K562 (cell line): Measurements from ENCODE around the gene PITRM1. TPM values are rescaled to one million over a fixed set of nuclear protein-coding genes. Genes with fewer than 3 reads are reported as not detected.

Experiments used
- ATF3 ChIP-seq, 2 experiments: fragments of 450-650 bp in 1 of 2; sonication (generic) in 1 of 2; formaldehyde crosslinking in 1 of 2; IDR thresholded peaks in 1 of 2; conservative IDR thresholded peaks in 1 of 2; 2 replicates each; pipeline versions ENCODE4 v1.6.1 to v1.8.1; 2016 to 2023; ENCODE audit warnings: mild to moderate bottlenecking in 2 of 2, moderate library complexity in 2 of 2, inconsistent platforms in 1 of 2, missing genetic modification reagents in 1 of 2
- CTBP1 ChIP-seq: fragments of 450-650 bp; IDR thresholded peaks from 2 replicates; pipeline ENCODE4 v1.6.1; 2016; ENCODE audit warnings: borderline replicate concordance
- HNRNPL ChIP-seq: fragments of 200-400 bp; formaldehyde crosslinking; IDR thresholded peaks from 2 replicates; pipeline ENCODE4 v1.6.1; 2017; ENCODE audit warnings: low read depth, mild to moderate bottlenecking, low read length
- HNRNPLL ChIP-seq: fragments of 200-400 bp; formaldehyde crosslinking; IDR thresholded peaks from 2 replicates; pipeline ENCODE4 v1.6.1; 2017; ENCODE audit warnings: low read length, low read depth, mild to moderate bottlenecking; ENCODE audit not compliant: poor library complexity, severe bottlenecking
- HOMEZ ChIP-seq: fragments of 250-450 bp; sonication (Bioruptor Pico); IDR thresholded peaks from 2 replicates; pipeline ENCODE4 v1.4.0; 2020; ENCODE audit warnings: mild to moderate bottlenecking, moderate library complexity
- ILF3 ChIP-seq: fragments of 450-650 bp; IDR thresholded peaks from 2 replicates; pipeline ENCODE4 v1.6.1; 2018; ENCODE audit warnings: antibody characterized with exemption, mild to moderate bottlenecking, moderate library complexity, borderline replicate concordance
- LCOR ChIP-seq: sonication (generic); formaldehyde crosslinking; IDR thresholded peaks from 2 replicates; pipeline ENCODE4 v1.8.0; 2022; ENCODE audit warnings: mild to moderate bottlenecking, missing genetic modification reagents
- MAX ChIP-seq: sonication (generic); formaldehyde crosslinking; IDR thresholded peaks from 2 replicates; pipeline ENCODE4 v1.9.0; 2022; ENCODE audit warnings: mild to moderate bottlenecking, missing genetic modification reagents
- MNT ChIP-seq, 2 experiments: fragments of 450-650 bp; conservative IDR thresholded peaks; 2 replicates each; pipeline ENCODE4 v1.6.1; 2017; ENCODE audit warnings: mild to moderate bottlenecking in 2 of 2, moderate library complexity in 2 of 2
- SMARCA5 ChIP-seq: fragments of 450-650 bp; IDR thresholded peaks from 2 replicates; pipeline ENCODE4 v1.6.1; 2016
- SMC3 ChIP-seq: conservative IDR thresholded peaks from 2 replicates; pipeline ENCODE4 v1.6.1; 2011; ENCODE audit warnings: low read depth, low read length, improper control_type of control experiment; ENCODE audit not compliant: insufficient read depth
- TAF1 ChIP-seq: IDR thresholded peaks from 2 replicates; pipeline ENCODE4 v1.6.1; 2011; ENCODE audit warnings: mild to moderate bottlenecking, low read length, moderate library complexity; ENCODE audit not compliant: insufficient read depth, control insufficient read depth, severe bottlenecking; ENCODE audit errors: extremely low read depth
- THRB ChIP-seq: fragments of 450-650 bp; formaldehyde crosslinking; conservative IDR thresholded peaks from 2 replicates; pipeline ENCODE4 v1.4.0; 2022; ENCODE audit warnings: mild to moderate bottlenecking, missing genetic modification characterization
- ZBTB11 ChIP-seq, 3 experiments: fragments of 200-800 bp in 1 of 3; fragments of 250-450 bp in 1 of 3; fragments of 450-650 bp in 1 of 3; sonication (Bioruptor Pico) in 1 of 3; sonication (Bioruptor generic) in 1 of 3; formaldehyde crosslinking in 1 of 3; IDR thresholded peaks; 2 replicates each; pipeline versions ENCODE4 v1.6.1 to v1.8.0; 2016 to 2022; ENCODE audit warnings: mild to moderate bottlenecking in 2 of 3, missing genetic modification characterization in 2 of 3, missing compliant biosample characterization in 1 of 3, moderate library complexity in 1 of 3
- polyA plus RNA-seq, 8 experiments: library from polyadenylated mRNA; depleted of rRNA in 4 of 8; stranded (reverse) in 5 of 8; unstranded in 3 of 8; fragments of >200 nt; fragmentation: Nextera tagmentation in 2 of 8; fragmentation: Illumina TruSeq in 1 of 8; extraction: Ambion mirVana in 2 of 8; extraction: Trizol in 1 of 8; gene quantifications; 2 replicates each; pipeline versions ENCODE4 v1.2.1 to v1.2.3, GENCODE V29; 2011 to 2014; ENCODE audit warnings: inconsistent platforms in 1 of 8, missing spikeins in 1 of 8
- total RNA-seq, 7 experiments: library from RNA; depleted of rRNA in 6 of 7; stranded (reverse); fragments of >200 nt in 6 of 7; fragmentation: Illumina TruSeq in 2 of 7; extraction: Trizol in 2 of 7; gene quantifications; 2 replicates each; pipeline versions ENCODE4 v1.2.1 to v1.2.3, GENCODE V29; 2011 to 2021; ENCODE audit warnings: low replicate concordance in 1 of 7

PITRM1 gene
- total and polyA plus RNA-seq, 9 of the 15 experiments (the other 6 are each of a cell fraction or from before 2014, with no cell fraction given), result 21.1 to 70.4 (median 39.7) TPM

GRCh38 chr10:3172446-3173170, at the start of gene PITRM1 (continued):
- TF ChIP-seq ZBTB11 (CRISPR knock-in tag; IDR thresholded peaks at IDR 0.05), result no peak
- peak; percentile 71 for TF ChIP-seq MAX
- TF ChIP-seq ATF3 (IDR thresholded peaks at IDR 0.05), result no peak
- TF ChIP-seq ATF3 (CRISPR knock-in tag; conservative IDR thresholded peaks at IDR 0.05), result no peak
- TF ChIP-seq THRB (CRISPR knock-in tag), result no peak
- TF ChIP-seq HOMEZ (CRISPR knock-in tag), result no peak
- peak; percentile 36 for TF ChIP-seq HNRNPLL
- peak; percentile 56 to 78 for TF ChIP-seq MNT (conservative IDR thresholded peaks at IDR 0.05)
- no peak for TF ChIP-seq SMARCA5
- TF ChIP-seq ILF3, result no peak
- no peak for TF ChIP-seq LCOR (CRISPR knock-in tag)
- 0 out of 2 replicates have a peak, but pooled peaks have one; percentile 49 for TF ChIP-seq HNRNPL
- no peak for TF ChIP-seq SMC3
- TF ChIP-seq TAF1, result peak; percentile 71
- peak; percentile 18; the same call in 1 of the 2 replicates for TF ChIP-seq CTBP1
